KOPT-K1 (cell line): ENCODE measurements around the gene EIF4E1B.

Experiments
- H3K27ac ChIP-seq: fragments of 200-600 bp; sonication (generic); 2 replicates; pipeline ENCODE4 v1.5.1; 2016; ENCODE audit warnings: antibody characterized with exemption, mild to moderate bottlenecking, low read depth, low read length; ENCODE audit not compliant: poor library complexity, severe bottlenecking
- H3K36me3 ChIP-seq: fragments of 200-600 bp; sonication (generic); 2 replicates; pipeline ENCODE4 v1.5.1; 2017; ENCODE audit warnings: antibody characterized with exemption, mild to moderate bottlenecking, low read length, moderate library complexity; ENCODE audit not compliant: insufficient read depth
- H3K9me3 ChIP-seq: fragments of 200-600 bp; sonication (generic); 2 replicates; pipeline ENCODE4 v1.5.1; 2017; ENCODE audit warnings: antibody characterized with exemption, low read length, mild to moderate bottlenecking; ENCODE audit not compliant: insufficient read depth, poor library complexity, severe bottlenecking

EIF4E1B gene

GRCh38 chr5:176644878-176645670, 14.6 kb downstream of the EIF4E1B start:
- Histone ChIP-seq H3K27ac (no peak overlapping the region), H3K36me3 (no peaks in the 10 kb centered on the region)

GRCh38 chr5:176646049-176646706, 15.7 kb downstream of the EIF4E1B start:
- H3K9me3 ChIP-seq: no peaks in the 10 kb centered on the region
- peak overlapping the region; percentile 55 for H3K27ac ChIP-seq
- no peaks in the 10 kb centered on the region for H3K36me3 ChIP-seq

More at GRCh38 chr5:176644878-176645670, 14.6 kb downstream of the EIF4E1B start:
- no peaks in the 10 kb centered on the region for H3K9me3 ChIP-seq

- Histone ChIP-seq H3K9me3 (no peaks in the 10 kb centered on the region), H3K27ac (peak overlapping the region; percentile 55), H3K36me3 (no peaks in the 10 kb centered on the region)
Measured at GRCh38 chr5:176646707-176647029, 16.2 kb downstream of the EIF4E1B start.

- H3K27ac ChIP-seq: peak within 1 kb of the TSS; percentile 55
Measured at GRCh38 chr5:176647030-176647842, 16.8 kb downstream of the EIF4E1B start, which contains the start of gene TSPAN17. TSS of gene TSPAN17 (plus strand) at chr5:176647484. CDS start at chr5:176647616, 132 bp downstream.

GRCh38 chr5:176647843-176648473, 17.5 kb downstream of the EIF4E1B start:
- Histone ChIP-seq H3K36me3 (no peaks in the 10 kb centered on the region), H3K27ac (peak overlapping the region; percentile 55), H3K9me3 (no peaks in the 10 kb centered on the region)

More at GRCh38 chr5:176647030-176647842, 16.8 kb downstream of the EIF4E1B start, which contains the start of gene TSPAN17:
- Histone ChIP-seq H3K36me3 (no peaks in the 10 kb centered on the region), H3K9me3 (no peaks in the 10 kb centered on the region)

- Histone ChIP-seq H3K27ac (no peak overlapping the region), H3K36me3 (peaks cover 5% of the 10 kb centered on the region; the same call in 1 of the 2 replicates), H3K9me3 (no peaks in the 10 kb centered on the region)
Measured at GRCh38 chr5:176648474-176649194, 18.2 kb downstream of the EIF4E1B start.

GRCh38 chr5:176650354-176650884, 19.9 kb downstream of the EIF4E1B start:
- H3K36me3 ChIP-seq: peaks cover 5% of the 10 kb centered on the region; the same call in 1 of the 2 replicates
- H3K9me3 ChIP-seq: no peaks in the 10 kb centered on the region
- no peak overlapping the region for H3K27ac ChIP-seq

GRCh38 chr5:176651472-176651980, 21.1 kb downstream of the EIF4E1B start:
- H3K9me3 ChIP-seq: no peaks in the 10 kb centered on the region
- H3K36me3 ChIP-seq: peaks cover 5% of the 10 kb centered on the region; the same call in 1 of the 2 replicates
- H3K27ac ChIP-seq: no peak overlapping the region

- Histone ChIP-seq H3K9me3 (no peaks in the 10 kb centered on the region), H3K27ac (no peak overlapping the region), H3K36me3 (peaks cover 5% of the 10 kb centered on the region; the same call in 1 of the 2 replicates)
Measured at GRCh38 chr5:176652136-176652535, 21.7 kb downstream of the EIF4E1B start.

GRCh38 chr5:176653401-176654385, 23.2 kb downstream of the EIF4E1B start:
- no peak overlapping the region for H3K27ac ChIP-seq

GRCh38 chr5:176654856-176655255, 24.4 kb downstream of the EIF4E1B start:
- no peaks in the 10 kb centered on the region for H3K9me3 ChIP-seq
- H3K27ac ChIP-seq: no peak overlapping the region
- H3K36me3 ChIP-seq: peaks cover 5% of the 10 kb centered on the region; the same call in 1 of the 2 replicates

More at GRCh38 chr5:176653401-176654385, 23.2 kb downstream of the EIF4E1B start:
- no peaks in the 10 kb centered on the region for H3K9me3 ChIP-seq
- peaks cover 5% of the 10 kb centered on the region; the same call in 1 of the 2 replicates for H3K36me3 ChIP-seq

GRCh38 chr5:176656467-176656990, 26.1 kb downstream of the EIF4E1B start:
- Histone ChIP-seq H3K9me3 (no peaks in the 10 kb centered on the region), H3K36me3 (peaks cover 5% of the 10 kb centered on the region; the same call in 1 of the 2 replicates), H3K27ac (no peak overlapping the region)
